MM.1S (cell line): ENCODE results near the gene EFL1.
A peak's percentile ranks its signal among the peaks of the same experiment; 100 is the strongest.

Experiments
- DNase-seq: peaks from one replicate; pipeline ENCODE4 v3.0.0-alpha.2; 2015
- H2AFZ ChIP-seq: fragments of 300-600 bp; sonication (generic); 2 replicates; pipeline ENCODE4 v1.6.0; 2016; ENCODE audit warnings: antibody characterized with exemption, low read length
- H3F3A ChIP-seq: fragments of 300-600 bp; sonication (generic); 2 replicates; pipeline ENCODE4 v1.6.1; 2016; ENCODE audit warnings: mild to moderate bottlenecking, antibody characterized with exemption, low read length, moderate library complexity, mixed read lengths; ENCODE audit not compliant: insufficient read depth
- H3K27ac ChIP-seq: fragments of 300-600 bp; sonication (generic); 2 replicates; pipeline ENCODE4 v1.5.1; 2016; ENCODE audit warnings: mild to moderate bottlenecking, low read length
- H3K27me3 ChIP-seq: fragments of 300-600 bp; sonication (generic); replicated peaks from 2 replicates; pipeline ENCODE4 v1.6.0; 2016; ENCODE audit warnings: low read length; ENCODE audit not compliant: insufficient read depth
- H3K36me3 ChIP-seq: fragments of 300-600 bp; sonication (generic); replicated peaks from 2 replicates; pipeline ENCODE4 v1.6.1; 2016; ENCODE audit warnings: mild to moderate bottlenecking, low read length, mixed read lengths; ENCODE audit not compliant: insufficient read depth
- H3K4me1 ChIP-seq: fragments of 300-600 bp; sonication (generic); 2 replicates; pipeline ENCODE4 v1.6.1; 2016; ENCODE audit warnings: low read length, mixed read lengths
- H3K4me2 ChIP-seq: fragments of 300-600 bp; sonication (generic); 2 replicates; pipeline ENCODE4 v1.6.0; 2016; ENCODE audit warnings: low read depth, low read length
- H3K4me3 ChIP-seq: fragments of 300-600 bp; sonication (generic); 2 replicates; pipeline ENCODE4 v1.5.1; 2016; ENCODE audit warnings: low read length, mixed read lengths
- H3K79me2 ChIP-seq: fragments of 300-600 bp; sonication (generic); 2 replicates; pipeline ENCODE4 v1.6.1; 2016; ENCODE audit warnings: mixed run types, low read length, mixed read lengths
- H3K9ac ChIP-seq: fragments of 300-600 bp; sonication (generic); 2 replicates; pipeline ENCODE4 v1.6.1; 2016; ENCODE audit warnings: low read length, mixed read lengths
- H3K9me2 ChIP-seq: fragments of 300-600 bp; sonication (generic); replicated peaks from 2 replicates; pipeline ENCODE4 v1.6.1; 2016; ENCODE audit warnings: mild to moderate bottlenecking, low read length, mixed read lengths; ENCODE audit not compliant: insufficient read depth
- H3K9me3 ChIP-seq: fragments of 300-600 bp; sonication (generic); replicated peaks from 2 replicates; pipeline ENCODE4 v1.6.1; 2016; ENCODE audit warnings: mild to moderate bottlenecking, low read length, mixed read lengths; ENCODE audit not compliant: insufficient read depth
- H4K20me1 ChIP-seq: fragments of 300-600 bp; sonication (generic); 2 replicates; pipeline ENCODE4 v1.6.1; 2016; ENCODE audit warnings: mild to moderate bottlenecking, low read length, moderate library complexity, mixed read lengths; ENCODE audit not compliant: insufficient read depth
- EZH2 ChIP-seq: fragments of 300-600 bp; sonication (generic); optimal IDR thresholded peaks from 2 replicates; pipeline ENCODE3; 2017; ENCODE audit warnings: low read depth, mild to moderate bottlenecking, antibody characterized with exemption, low read length, mixed read lengths
- EZH2phosphoT487 ChIP-seq: fragments of 300-600 bp; sonication (generic); IDR thresholded peaks from 2 replicates; pipeline ENCODE4 v1.6.1; 2018; ENCODE audit warnings: antibody characterized with exemption, low read length
- TF ChIP-seq, protein P1 (sequence below): fragments of 300-600 bp; sonication (generic); IDR thresholded peaks from 2 replicates; pipeline ENCODE4 v1.5.1; 2016; ENCODE audit warnings: antibody characterized with exemption, low read length, mixed read lengths

The EFL1 gene

DNA sequence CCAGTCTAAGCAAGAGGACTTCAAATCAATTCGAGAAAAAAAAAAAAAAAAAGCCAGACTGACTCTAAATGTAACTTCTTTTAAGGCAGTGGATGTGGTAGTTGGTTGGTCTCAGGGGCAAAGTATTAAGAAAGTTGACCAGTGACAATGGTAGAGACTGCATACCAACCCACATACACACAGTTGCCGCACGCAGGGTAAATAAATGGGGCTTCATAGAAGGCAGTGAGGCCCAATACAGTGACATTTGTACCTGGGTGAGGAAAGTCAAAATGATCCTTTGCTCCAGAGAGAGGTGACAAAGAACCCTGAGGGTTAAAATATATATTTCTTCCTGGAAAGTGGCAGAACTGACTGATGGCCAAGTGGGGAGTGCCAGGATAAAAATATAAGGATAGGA, 116.0 kb downstream of the EFL1 start:
- H3K4me3 ChIP-seq = no peak overlapping the region
- H3K4me2 ChIP-seq = no peak overlapping the region

DNA sequence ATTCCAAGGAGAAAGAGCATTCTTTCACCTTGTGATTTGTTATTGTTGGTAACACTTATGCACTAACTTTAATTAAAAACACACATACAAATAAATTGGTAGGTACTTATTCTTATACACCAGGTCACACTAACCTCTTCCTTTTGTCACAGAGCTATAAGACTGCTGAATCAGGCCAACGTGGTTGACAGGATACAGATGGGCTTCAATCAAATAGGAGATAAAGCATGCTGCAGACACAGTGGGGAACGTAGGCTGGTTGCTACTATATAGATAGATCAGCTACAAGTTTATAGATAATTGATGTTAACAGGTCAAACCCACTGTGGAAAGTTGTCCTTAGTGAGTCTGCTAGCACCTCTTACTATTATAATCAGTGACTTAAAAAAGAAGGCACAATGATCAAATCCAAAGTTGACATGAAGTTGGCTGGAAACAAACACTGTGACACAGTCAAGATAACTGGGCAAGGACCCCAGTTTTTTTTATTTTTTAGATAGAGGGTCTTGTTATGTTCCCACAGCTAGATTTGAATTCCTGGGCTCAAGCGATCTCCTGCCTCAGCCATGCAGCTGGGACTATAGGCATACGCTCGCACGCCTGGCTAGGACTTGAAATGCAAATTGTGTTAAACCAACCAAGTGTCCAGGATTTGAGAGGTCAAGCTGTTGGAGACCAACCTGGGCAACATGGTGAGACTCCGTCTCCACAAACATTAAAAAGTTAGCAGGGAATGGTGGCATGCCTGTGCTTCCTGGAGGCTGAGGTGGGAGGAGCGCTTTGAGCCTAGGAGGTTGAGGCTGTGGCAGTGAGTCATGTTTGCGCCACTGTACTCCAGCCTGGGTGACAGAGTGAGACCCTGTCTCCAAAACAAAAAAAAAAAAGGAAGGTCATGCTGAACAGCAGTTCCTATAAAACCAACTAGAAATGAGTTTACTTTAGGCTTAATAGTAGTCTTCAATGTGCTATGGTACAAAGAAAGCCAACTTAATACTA, 118.8 kb downstream of the EFL1 start:
- no peaks in the 10 kb centered on the region for H3K36me3 ChIP-seq
- H3K4me2 ChIP-seq = no peak overlapping the region
- no peaks in the 10 kb centered on the region for H3K79me2 ChIP-seq
- no peaks in the 10 kb centered on the region for H3K9me3 ChIP-seq
- no peak overlapping the region for H3K9ac ChIP-seq
- H4K20me1 ChIP-seq = no peaks in the 10 kb centered on the region
- H2AFZ ChIP-seq = no peak overlapping the region
- no peak for DNase-seq
- no peaks in the 10 kb centered on the region for H3K9me2 ChIP-seq
- H3K27ac ChIP-seq = no peak overlapping the region
- no peaks in the 10 kb centered on the region for H3K27me3 ChIP-seq
- H3F3A ChIP-seq = no peaks in the 10 kb centered on the region
- TF ChIP-seq EZH2 (no peak), EZH2phosphoT487 (no peak)
- TF ChIP-seq, protein P1, sequence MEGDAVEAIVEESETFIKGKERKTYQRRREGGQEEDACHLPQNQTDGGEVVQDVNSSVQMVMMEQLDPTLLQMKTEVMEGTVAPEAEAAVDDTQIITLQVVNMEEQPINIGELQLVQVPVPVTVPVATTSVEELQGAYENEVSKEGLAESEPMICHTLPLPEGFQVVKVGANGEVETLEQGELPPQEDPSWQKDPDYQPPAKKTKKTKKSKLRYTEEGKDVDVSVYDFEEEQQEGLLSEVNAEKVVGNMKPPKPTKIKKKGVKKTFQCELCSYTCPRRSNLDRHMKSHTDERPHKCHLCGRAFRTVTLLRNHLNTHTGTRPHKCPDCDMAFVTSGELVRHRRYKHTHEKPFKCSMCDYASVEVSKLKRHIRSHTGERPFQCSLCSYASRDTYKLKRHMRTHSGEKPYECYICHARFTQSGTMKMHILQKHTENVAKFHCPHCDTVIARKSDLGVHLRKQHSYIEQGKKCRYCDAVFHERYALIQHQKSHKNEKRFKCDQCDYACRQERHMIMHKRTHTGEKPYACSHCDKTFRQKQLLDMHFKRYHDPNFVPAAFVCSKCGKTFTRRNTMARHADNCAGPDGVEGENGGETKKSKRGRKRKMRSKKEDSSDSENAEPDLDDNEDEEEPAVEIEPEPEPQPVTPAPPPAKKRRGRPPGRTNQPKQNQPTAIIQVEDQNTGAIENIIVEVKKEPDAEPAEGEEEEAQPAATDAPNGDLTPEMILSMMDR = no peak
- no peaks in the 10 kb centered on the region for H3K4me1 ChIP-seq
- H3K4me3 ChIP-seq = no peak overlapping the region

More for the DNA sequence above, 116.0 kb downstream of the EFL1 start:
- Histone ChIP-seq H3K9me2 (no peaks in the 10 kb centered on the region), H3K27me3 (no peaks in the 10 kb centered on the region), H3F3A (no peaks in the 10 kb centered on the region), H3K27ac (no peak overlapping the region), H3K9me3 (no peaks in the 10 kb centered on the region), H3K36me3 (no peaks in the 10 kb centered on the region), H3K4me1 (no peaks in the 10 kb centered on the region), H2AFZ (no peak overlapping the region), H3K9ac (no peak overlapping the region), H4K20me1 (no peaks in the 10 kb centered on the region), H3K79me2 (no peaks in the 10 kb centered on the region)
- no peak for TF ChIP-seq EZH2phosphoT487
- TF ChIP-seq, protein P1 = no peak
- no peak for DNase-seq

DNA sequence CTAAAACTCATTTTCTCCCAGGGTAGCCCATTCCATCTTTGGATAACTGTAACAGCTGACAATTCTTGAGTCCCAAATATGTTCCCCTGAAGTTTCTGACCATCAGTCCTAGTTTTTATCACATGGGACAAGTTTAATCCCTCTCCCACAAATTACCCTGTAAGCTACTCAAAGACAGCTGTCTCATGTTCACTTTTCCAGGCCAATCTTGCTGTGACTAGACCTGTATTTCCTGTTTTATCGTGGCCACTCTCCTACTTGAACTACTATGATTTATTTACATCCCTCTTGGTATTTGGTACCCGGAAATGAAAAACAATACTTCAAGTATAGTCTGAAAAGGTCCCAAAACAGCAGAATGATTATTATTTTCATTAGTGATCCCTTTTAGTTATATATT, 121.6 kb downstream of the EFL1 start:
- Histone ChIP-seq H3K9me3 (no peaks in the 10 kb centered on the region), H2AFZ (no peak overlapping the region), H3K9ac (no peak overlapping the region), H3K79me2 (no peaks in the 10 kb centered on the region), H3K27me3 (no peaks in the 10 kb centered on the region), H3K36me3 (no peaks in the 10 kb centered on the region), H4K20me1 (no peaks in the 10 kb centered on the region), H3K27ac (no peak overlapping the region), H3K4me3 (no peak overlapping the region), H3F3A (no peaks in the 10 kb centered on the region), H3K4me1 (no peaks in the 10 kb centered on the region), H3K9me2 (no peaks in the 10 kb centered on the region), H3K4me2 (no peak overlapping the region)
- no peak for DNase-seq
- no peak for TF ChIP-seq EZH2

DNA sequence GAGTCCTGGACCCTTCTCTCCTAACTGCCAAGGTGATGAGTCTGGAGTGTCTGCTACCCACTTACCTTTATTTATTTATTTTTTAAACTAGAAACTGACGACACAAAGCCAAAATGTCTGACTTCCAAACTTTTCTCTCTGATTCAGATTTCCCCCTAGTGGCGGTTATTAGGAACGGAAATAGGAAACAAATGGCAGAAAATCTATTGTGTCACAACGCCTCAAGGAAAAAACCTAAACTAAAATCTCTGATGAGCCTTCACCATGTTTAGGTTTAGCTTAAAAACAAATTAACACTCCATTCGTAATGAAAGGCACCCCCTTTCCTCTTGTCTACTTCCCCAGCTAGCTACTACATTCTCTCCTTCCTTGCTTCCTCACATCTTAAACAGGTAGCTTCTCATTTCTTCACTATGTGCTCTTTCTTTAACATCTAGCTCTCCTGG, 122.7 kb downstream of the EFL1 start:
- no peaks in the 10 kb centered on the region for H3K27me3 ChIP-seq
- DNase-seq = peak; percentile 31
- H4K20me1 ChIP-seq = no peaks in the 10 kb centered on the region
- no peak overlapping the region for H2AFZ ChIP-seq
- no peak overlapping the region for H3K4me3 ChIP-seq
- no peaks in the 10 kb centered on the region for H3K4me1 ChIP-seq
- no peaks in the 10 kb centered on the region for H3K9me3 ChIP-seq
- no peak overlapping the region for H3K9ac ChIP-seq
- H3K27ac ChIP-seq = no peak overlapping the region
- H3K79me2 ChIP-seq = no peaks in the 10 kb centered on the region
- TF ChIP-seq, protein P1 = peak; percentile 67
- TF ChIP-seq EZH2 = no peak
- H3F3A ChIP-seq = no peaks in the 10 kb centered on the region
- H3K36me3 ChIP-seq = no peaks in the 10 kb centered on the region
- no peaks in the 10 kb centered on the region for H3K9me2 ChIP-seq
- no peak overlapping the region for H3K4me2 ChIP-seq
